H9 (cell line): ENCODE results near the gene IRF1. TPM values are rescaled to one million over a fixed set of nuclear protein-coding genes. Genes with fewer than 3 reads are reported as not detected.

Experiments
- DNase-seq: peaks from one replicate; pipeline ENCODE4 v3.0.0-alpha.2; 2017
- H2AFZ ChIP-seq: one replicate; pipeline ENCODE4 v1.6.1; 2013; ENCODE audit warnings: mild to moderate bottlenecking, low read length, control low read depth, moderate library complexity
- H2AK5ac ChIP-seq: 2 replicates; pipeline ENCODE4 v1.6.1; 2013; ENCODE audit warnings: low read length, control low read depth, mixed read lengths; ENCODE audit not compliant: insufficient read length
- H2BK120ac ChIP-seq: one replicate; pipeline ENCODE4 v1.6.1; 2013; ENCODE audit warnings: low read depth, mild to moderate bottlenecking, low read length, control low read depth, inconsistent platforms; ENCODE audit not compliant: poor library complexity, severe bottlenecking
- H2BK12ac ChIP-seq: 2 replicates; pipeline ENCODE4 v1.6.1; 2013; ENCODE audit warnings: low read length, control low read depth, mixed read lengths, low read depth; ENCODE audit not compliant: insufficient read length
- H2BK15ac ChIP-seq: 2 replicates; pipeline ENCODE4 v1.6.1; 2013; ENCODE audit warnings: low read depth, low read length, control low read depth
- H2BK20ac ChIP-seq: one replicate; pipeline ENCODE4 v1.6.1; 2013; ENCODE audit warnings: low read depth, mild to moderate bottlenecking, low read length, control low read depth, inconsistent platforms; ENCODE audit not compliant: poor library complexity, severe bottlenecking
- H2BK5ac ChIP-seq: 2 replicates; pipeline ENCODE4 v1.6.1; 2013; ENCODE audit warnings: low read length, control low read depth, mixed read lengths; ENCODE audit not compliant: insufficient read length
- H3K14ac ChIP-seq: 2 replicates; pipeline ENCODE4 v1.6.1; 2013; ENCODE audit warnings: low read length, control low read depth; ENCODE audit not compliant: insufficient read depth
- H3K18ac ChIP-seq: 2 replicates; pipeline ENCODE4 v1.6.1; 2013; ENCODE audit warnings: low read depth, mild to moderate bottlenecking, mixed read lengths, low read length, control low read depth; ENCODE audit not compliant: insufficient read length
- H3K23ac ChIP-seq: 2 replicates; pipeline ENCODE4 v1.6.1; 2013; ENCODE audit warnings: low read length, control low read depth, mixed read lengths, low read depth; ENCODE audit not compliant: insufficient read length
- H3K23me2 ChIP-seq: 2 replicates; pipeline ENCODE4 v1.6.1; 2013; ENCODE audit warnings: low read depth, mild to moderate bottlenecking, mixed read lengths, low read length, control low read depth; ENCODE audit not compliant: insufficient read length, poor library complexity, severe bottlenecking
- H3K27ac ChIP-seq: 2 replicates; pipeline ENCODE4 v1.5.1; 2013; ENCODE audit warnings: low read length, control low read depth, mixed read lengths, low read depth; ENCODE audit not compliant: insufficient read length
- H3K27me3 ChIP-seq: 2 replicates; pipeline ENCODE4 v1.6.1; 2013; ENCODE audit warnings: low read length, control low read depth, inconsistent platforms; ENCODE audit not compliant: insufficient read depth
- H3K4ac ChIP-seq: 2 replicates; pipeline ENCODE4 v1.6.1; 2013; ENCODE audit warnings: low read depth, mild to moderate bottlenecking, control low read depth, inconsistent platforms, low read length, moderate library complexity
- H3K4me1 ChIP-seq: 2 replicates; pipeline ENCODE4 v1.6.1; 2013; ENCODE audit warnings: low read length, control low read depth, inconsistent platforms; ENCODE audit not compliant: insufficient read depth
- H3K4me2 ChIP-seq: 2 replicates; pipeline ENCODE4 v1.6.1; 2013; ENCODE audit warnings: low read length, control low read depth, mixed read lengths; ENCODE audit not compliant: insufficient read length, insufficient read depth
- H3K56ac ChIP-seq: 2 replicates; pipeline ENCODE4 v1.6.1; 2013; ENCODE audit warnings: low read depth, mild to moderate bottlenecking, mixed read lengths, low read length, control low read depth; ENCODE audit not compliant: insufficient read length
- H3K79me1 ChIP-seq: 2 replicates; pipeline ENCODE4 v1.6.1; 2013; ENCODE audit warnings: low read depth, mild to moderate bottlenecking, moderate library complexity, low read length, control low read depth, inconsistent platforms; ENCODE audit not compliant: insufficient read depth, poor library complexity, severe bottlenecking
- H3K79me2 ChIP-seq: 2 replicates; pipeline ENCODE4 v1.6.1; 2013; ENCODE audit warnings: low read length, control low read depth, inconsistent platforms; ENCODE audit not compliant: insufficient read depth
- H3K9ac ChIP-seq: 2 replicates; pipeline ENCODE4 v1.6.1; 2013; ENCODE audit warnings: low read length, control low read depth, mixed read lengths; ENCODE audit not compliant: insufficient read length; ENCODE audit errors: extremely low read depth
- H3K9me3 ChIP-seq: one replicate; pipeline ENCODE4 v1.6.1; 2013; ENCODE audit warnings: low read depth, low read length, inconsistent platforms; ENCODE audit not compliant: control insufficient read depth
- H3T11ph ChIP-seq: one replicate; pipeline ENCODE4 v1.6.1; 2013; ENCODE audit warnings: mild to moderate bottlenecking, low read length, control low read depth, inconsistent platforms
- H4K20me1 ChIP-seq: one replicate; pipeline ENCODE4 v1.6.1; 2013; ENCODE audit not compliant: control insufficient read depth, insufficient read length, insufficient read depth
- H4K5ac ChIP-seq: 2 replicates; pipeline ENCODE4 v1.6.1; 2013; ENCODE audit warnings: low read depth, mild to moderate bottlenecking, mixed read lengths, low read length, control low read depth; ENCODE audit not compliant: insufficient read length
- H4K8ac ChIP-seq: replicated peaks from 2 replicates; pipeline ENCODE4 v1.6.1; 2013; ENCODE audit warnings: low read length, control low read depth, mixed read lengths, low read depth; ENCODE audit not compliant: insufficient read length
- H4K91ac ChIP-seq: 2 replicates; pipeline ENCODE4 v1.6.1; 2013; ENCODE audit warnings: low read depth, mild to moderate bottlenecking, moderate library complexity, mixed read lengths, low read length, control low read depth; ENCODE audit not compliant: insufficient read length
- H3K27ac Mint-ChIP-seq, 3 experiments: 2 replicates in 2 of 3; 3 replicates in 1 of 3; pipeline ENCODE4 v1.8.0; 2020 to 2021; ENCODE audit warnings: mixed read lengths in 3 of 3, mild to moderate bottlenecking in 1 of 3, moderate library complexity in 1 of 3
- H3K27me3 Mint-ChIP-seq: 2 replicates; pipeline ENCODE4 v1.8.0; 2021; ENCODE audit warnings: low read depth, mild to moderate bottlenecking, moderate library complexity, mixed read lengths
- H3K36me3 Mint-ChIP-seq, 3 experiments: 2 replicates in 2 of 3; 3 replicates in 1 of 3; pipeline ENCODE4 v1.8.0; 2020 to 2021; ENCODE audit warnings: low read depth in 3 of 3, mixed read lengths in 3 of 3; ENCODE audit not compliant: insufficient read depth in 1 of 3
- H3K4me1 Mint-ChIP-seq, 2 experiments: 2 replicates each; pipeline ENCODE4 v1.8.0; 2020; ENCODE audit warnings: mixed read lengths in 2 of 2
- H3K4me3 Mint-ChIP-seq, 2 experiments: 2 replicates in 1 of 2; 3 replicates in 1 of 2; pipeline ENCODE4 v1.8.0; 2020 to 2021; ENCODE audit warnings: mild to moderate bottlenecking in 2 of 2, mixed read lengths in 2 of 2, moderate library complexity in 1 of 2
- H3K9me3 Mint-ChIP-seq, 2 experiments: 2 replicates in 1 of 2; 3 replicates in 1 of 2; pipeline ENCODE4 v1.8.0; 2020; ENCODE audit warnings: mild to moderate bottlenecking in 2 of 2, mixed read lengths in 2 of 2, moderate library complexity in 1 of 2
- WGBS: extraction: QIAGEN DNeasy Blood & Tissue Kit; methylation state at CpG from one replicate; pipeline ENCODE4 v1.1.7; 2013; ENCODE audit warnings: missing lambda C conversion rate, low lambda C conversion rate, mixed read lengths; ENCODE audit not compliant: insufficient read length; ENCODE audit errors: extremely low coverage; 5-methylcytosine and 5-hydroxymethylcytosine counted together
- total RNA-seq: library from RNA; stranded (reverse); gene quantifications from 2 replicates; pipeline ENCODE4 v1.2.1, GENCODE V29; 2021
- TF ChIP-seq, protein P1 (sequence below): fragments of 200-600 bp; sonication (generic); conservative IDR thresholded peaks from 3 replicates; pipeline ENCODE4 v1.8.0; 2021; ENCODE audit warnings: antibody characterized with exemption, mild to moderate bottlenecking

IRF1 gene
- total RNA-seq, 1 experiment from 2014 or later, result 8.7 TPM

DNA sequence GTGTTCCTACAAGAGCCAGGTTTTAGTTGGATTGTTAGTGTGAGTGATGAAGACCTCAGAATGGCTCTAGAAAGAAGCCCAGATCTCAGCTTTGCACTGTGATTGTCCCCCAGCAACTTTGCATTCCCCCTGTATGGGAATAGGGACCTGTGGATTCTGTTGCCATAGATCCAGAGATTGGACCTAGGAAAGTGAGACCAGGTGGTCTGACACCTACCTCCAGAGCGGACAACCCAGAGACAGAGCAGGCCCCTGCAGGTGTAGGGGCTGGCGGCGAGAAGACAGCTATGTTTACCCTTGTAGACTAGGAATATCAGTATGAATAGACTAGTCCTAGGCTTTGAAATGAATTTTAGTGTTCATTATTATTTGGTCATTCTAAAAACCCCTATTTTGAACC, 53.6 kb downstream of the IRF1 start:
- no peak overlapping the region for H4K5ac ChIP-seq
- H3K4me1 ChIP-seq, result no peaks in the 10 kb centered on the region; the same call in 1 of the 2 replicates
- no peaks in the 10 kb centered on the region for H3K27me3 ChIP-seq
- H3K4me2 ChIP-seq, result no peak overlapping the region
- no peak overlapping the region for H3K4ac ChIP-seq
- H3K23ac ChIP-seq, result no peak overlapping the region
- DNase-seq, result no peak
- H4K91ac ChIP-seq, result no peak overlapping the region
- H3K14ac ChIP-seq, result no peak overlapping the region
- H3K9me3 Mint-ChIP-seq, result no peaks in the 10 kb centered on the region
- H2BK5ac ChIP-seq, result no peak overlapping the region
- H2BK12ac ChIP-seq, result no peak overlapping the region
- H3K79me2 ChIP-seq, result no peaks in the 10 kb centered on the region
- no peaks in the 10 kb centered on the region for H3K27me3 Mint-ChIP-seq
- no peak overlapping the region for H2AFZ ChIP-seq
- no peak overlapping the region for H3K27ac ChIP-seq
- H4K20me1 ChIP-seq, result no peaks in the 10 kb centered on the region
- no peak overlapping the region for H4K8ac ChIP-seq
- H3K9me3 ChIP-seq, result no peaks in the 10 kb centered on the region
- TF ChIP-seq, protein P1, sequence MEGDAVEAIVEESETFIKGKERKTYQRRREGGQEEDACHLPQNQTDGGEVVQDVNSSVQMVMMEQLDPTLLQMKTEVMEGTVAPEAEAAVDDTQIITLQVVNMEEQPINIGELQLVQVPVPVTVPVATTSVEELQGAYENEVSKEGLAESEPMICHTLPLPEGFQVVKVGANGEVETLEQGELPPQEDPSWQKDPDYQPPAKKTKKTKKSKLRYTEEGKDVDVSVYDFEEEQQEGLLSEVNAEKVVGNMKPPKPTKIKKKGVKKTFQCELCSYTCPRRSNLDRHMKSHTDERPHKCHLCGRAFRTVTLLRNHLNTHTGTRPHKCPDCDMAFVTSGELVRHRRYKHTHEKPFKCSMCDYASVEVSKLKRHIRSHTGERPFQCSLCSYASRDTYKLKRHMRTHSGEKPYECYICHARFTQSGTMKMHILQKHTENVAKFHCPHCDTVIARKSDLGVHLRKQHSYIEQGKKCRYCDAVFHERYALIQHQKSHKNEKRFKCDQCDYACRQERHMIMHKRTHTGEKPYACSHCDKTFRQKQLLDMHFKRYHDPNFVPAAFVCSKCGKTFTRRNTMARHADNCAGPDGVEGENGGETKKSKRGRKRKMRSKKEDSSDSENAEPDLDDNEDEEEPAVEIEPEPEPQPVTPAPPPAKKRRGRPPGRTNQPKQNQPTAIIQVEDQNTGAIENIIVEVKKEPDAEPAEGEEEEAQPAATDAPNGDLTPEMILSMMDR, result no peak
- H3K79me1 ChIP-seq, result no peaks in the 10 kb centered on the region
- no peak overlapping the region for H3K18ac ChIP-seq
- H3K9ac ChIP-seq, result no peak overlapping the region
- H3K4me1 Mint-ChIP-seq, result peaks cover 17 to 24% of the 10 kb centered on the region in 2 experiments
- no peak overlapping the region for H3K27ac Mint-ChIP-seq
- WGBS, result no CpG with 5 or more reads among the region's 3 CpGs
- no peak overlapping the region for H3T11ph ChIP-seq
- H3K56ac ChIP-seq, result no peak overlapping the region
- H3K23me2 ChIP-seq, result no peaks in the 10 kb centered on the region
- H2BK20ac ChIP-seq, result no peak overlapping the region
- H3K36me3 Mint-ChIP-seq, result no peaks in the 10 kb centered on the region
- H3K4me3 Mint-ChIP-seq, result no peak overlapping the region
- no peak overlapping the region for H2BK120ac ChIP-seq
- H2AK5ac ChIP-seq, result no peak overlapping the region
- H2BK15ac ChIP-seq, result no peak overlapping the region
